ENCODE data around the gene CSK.
A peak's percentile ranks its signal among the peaks of the same experiment; 100 is the strongest.
"Not testable (repeated sequence)": the region's sequence is repeated elsewhere in the genome, so short reads cannot be mapped to it uniquely, and the experiment has no call there.

Gene CSK

DNA sequence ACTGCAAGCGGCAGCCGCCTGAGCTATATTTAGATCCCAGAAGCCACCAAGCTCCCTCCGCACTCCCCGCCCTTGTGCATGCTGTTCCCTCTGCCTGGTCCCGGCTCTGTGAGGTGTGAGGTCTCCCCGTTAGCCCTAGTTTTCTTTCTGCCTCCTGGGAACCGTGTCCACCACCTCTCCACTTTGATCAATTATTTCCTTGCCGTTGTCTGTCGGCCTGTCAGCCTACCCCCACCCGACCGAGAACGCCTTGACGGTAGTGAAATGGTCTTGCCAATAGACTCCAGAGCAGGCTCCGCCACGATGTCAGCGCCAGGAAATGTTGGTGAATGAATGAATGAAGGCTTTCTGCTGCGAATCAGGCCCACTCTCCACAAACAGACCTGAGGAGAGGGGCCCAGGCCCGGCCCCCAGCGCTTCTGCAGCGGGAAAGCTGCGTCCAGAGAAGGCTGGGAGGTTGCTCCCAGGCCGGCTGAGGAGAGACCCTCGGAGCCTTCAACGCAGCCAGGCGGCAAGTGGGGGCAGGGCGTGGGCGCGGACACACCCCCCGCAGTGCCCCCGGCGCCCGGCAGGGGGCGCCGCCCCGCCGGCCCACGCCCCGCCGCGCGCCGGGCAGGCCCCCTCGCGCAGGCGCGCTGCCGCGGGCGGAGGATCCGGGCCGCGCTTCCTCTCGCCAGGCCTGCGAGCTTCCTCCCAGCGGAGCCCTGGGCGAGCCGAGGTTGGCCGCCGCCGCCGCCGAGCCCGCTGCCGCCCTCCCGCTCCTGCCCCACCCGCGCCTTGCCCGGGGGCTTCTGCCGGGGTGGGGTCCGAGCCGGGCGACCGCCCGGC is at the start of gene CSK:
CSK (plus strand) TSS at position 650 of the 828 bp plus-strand sequence. CDS start 16,218 bp downstream, outside the sequence.
- Mint-ChIP-seq H3K4me1 (peaks cover 83% of the 10 kb centered on the region), H3K27ac (peak within 1 kb of the TSS; percentile 99)

DNA sequence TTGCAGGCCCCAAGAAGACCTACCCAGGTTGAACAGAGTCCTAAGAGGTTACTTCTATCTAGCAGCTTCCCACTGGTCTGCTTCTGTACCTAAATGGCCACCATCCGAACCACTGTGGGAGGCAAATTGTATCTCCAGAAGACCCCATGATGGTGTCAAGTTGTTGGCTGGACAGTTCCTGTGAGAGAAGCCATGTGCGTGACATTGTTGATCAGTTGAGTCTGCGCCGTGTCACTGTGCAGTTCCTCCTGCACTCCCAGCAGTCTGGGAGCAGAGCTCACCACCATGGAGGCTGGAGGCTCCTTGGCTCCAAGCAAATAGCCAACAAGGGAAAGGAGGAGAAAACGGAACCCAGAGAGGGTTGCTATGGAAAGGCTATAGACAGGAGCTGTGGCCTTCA is 49.0 kb upstream of the CSK start:
- Mint-ChIP-seq H3K27ac (no peak overlapping the region), H3K4me3 (no peak overlapping the region), H3K9me3 (peaks cover 5% of the 10 kb centered on the region), H3K4me1 (no peaks in the 10 kb centered on the region), H3K36me3 (peaks cover 5% of the 10 kb centered on the region)
- no peak for ATAC-seq
- no peak for DNase-seq (ENCODE audit: low spot score in 2 of 2)

More for the DNA sequence above, at the start of gene CSK:
- peak within 1 kb of the TSS; percentile 96 for H3K4me3 Mint-ChIP-seq
- no peaks in the 10 kb centered on the region for H3K9me3 Mint-ChIP-seq
- peak; percentile 75 for ATAC-seq
- peaks cover 57% of the 10 kb centered on the region for H3K36me3 Mint-ChIP-seq
- peak; percentile 84 to 89 for DNase-seq (ENCODE audit: low spot score in 2 of 2)

GRCh38 chr15:74733269-74733668 is 48.6 kb upstream of the CSK start:
- Mint-ChIP-seq H3K4me1 (no peaks in the 10 kb centered on the region), H3K27ac (no peak overlapping the region), H3K36me3 (peaks cover 5% of the 10 kb centered on the region), H3K9me3 (peaks cover 9% of the 10 kb centered on the region), H3K4me3 (no peak overlapping the region)
- ATAC-seq (no peak), DNase-seq (ENCODE audit: low spot score in 2 of 2) (no peak)

DNA sequence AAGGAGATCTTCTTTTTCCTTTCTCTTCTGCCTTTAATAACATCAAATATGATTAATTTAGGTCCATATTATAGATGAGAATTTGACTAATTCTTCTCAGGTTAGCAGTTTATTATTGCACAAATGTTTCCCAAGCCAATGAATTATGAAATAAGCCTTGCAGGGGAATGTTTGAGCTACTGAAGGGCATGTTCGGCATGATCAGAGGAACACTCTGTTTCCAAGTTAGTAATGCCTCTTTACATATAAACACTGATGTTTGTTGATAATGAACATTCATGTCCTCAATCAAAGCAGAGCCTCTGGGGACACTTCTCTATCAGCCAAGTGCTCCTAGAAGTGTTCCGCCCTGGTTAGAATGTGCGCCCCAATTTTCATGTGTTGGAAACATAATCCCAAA is 46.6 kb upstream of the CSK start:
- ATAC-seq (no peak), DNase-seq (ENCODE audit: low spot score in 2 of 2) (no peak)
- Mint-ChIP-seq H3K4me3 (no peak overlapping the region), H3K36me3 (peaks cover 5% of the 10 kb centered on the region), H3K27ac (no peak overlapping the region), H3K9me3 (peaks cover 9% of the 10 kb centered on the region), H3K4me1 (no peaks in the 10 kb centered on the region)

DNA sequence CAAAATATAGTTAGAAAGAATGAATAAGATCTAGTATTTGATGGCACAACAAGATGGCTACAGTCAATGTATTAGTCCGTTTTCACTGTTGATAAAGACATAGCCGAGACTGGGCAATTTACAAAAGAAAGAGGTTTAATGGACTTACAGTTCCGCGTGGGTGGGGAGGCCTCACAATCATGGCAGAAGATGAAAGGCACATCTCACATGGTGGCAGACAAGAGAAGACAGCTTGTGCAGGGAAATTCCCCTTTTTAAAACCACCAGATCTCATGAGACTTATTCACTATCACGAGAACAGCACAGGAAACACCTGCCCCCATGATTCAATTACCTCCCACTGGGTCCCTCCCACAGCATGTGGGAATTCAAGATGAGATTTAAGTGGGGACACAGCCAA is 43.6 kb upstream of the CSK start:
- ATAC-seq; DNase-seq (ENCODE audit: low spot score in 2 of 2); H3K27ac Mint-ChIP-seq; H3K4me3 Mint-ChIP-seq; H3K4me1 Mint-ChIP-seq; H3K36me3 Mint-ChIP-seq: not testable (repeated sequence)
- H3K9me3 Mint-ChIP-seq: peaks cover 12% of the 10 kb centered on the region

DNA sequence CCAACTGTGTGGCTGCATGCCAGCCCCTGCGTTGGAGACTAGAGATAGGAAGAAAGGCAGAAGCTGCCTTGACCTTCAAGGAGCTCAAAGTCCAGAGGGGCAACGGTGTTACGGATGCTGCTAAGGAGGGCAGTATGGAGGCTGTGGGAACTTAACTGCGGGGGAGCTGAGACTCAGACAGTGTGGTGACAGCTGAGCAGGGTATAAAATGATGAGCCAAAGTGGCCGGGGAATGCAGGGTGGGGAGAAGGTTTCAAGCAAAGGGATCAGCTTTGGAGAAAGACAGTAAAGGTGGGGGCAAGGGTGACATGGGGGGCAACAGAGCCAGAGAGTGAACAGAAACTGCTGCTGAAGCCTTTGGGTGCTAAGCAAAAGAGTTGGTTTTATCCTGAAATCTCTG is 39.5 kb upstream of the CSK start:
- H3K27ac Mint-ChIP-seq: no peak overlapping the region
- no peak overlapping the region for H3K4me3 Mint-ChIP-seq
- DNase-seq (ENCODE audit: low spot score in 2 of 2): no peak
- H3K4me1 Mint-ChIP-seq: no peaks in the 10 kb centered on the region
- peaks cover 9% of the 10 kb centered on the region for H3K9me3 Mint-ChIP-seq
- H3K36me3 Mint-ChIP-seq: no peaks in the 10 kb centered on the region
- no peak for ATAC-seq

DNA sequence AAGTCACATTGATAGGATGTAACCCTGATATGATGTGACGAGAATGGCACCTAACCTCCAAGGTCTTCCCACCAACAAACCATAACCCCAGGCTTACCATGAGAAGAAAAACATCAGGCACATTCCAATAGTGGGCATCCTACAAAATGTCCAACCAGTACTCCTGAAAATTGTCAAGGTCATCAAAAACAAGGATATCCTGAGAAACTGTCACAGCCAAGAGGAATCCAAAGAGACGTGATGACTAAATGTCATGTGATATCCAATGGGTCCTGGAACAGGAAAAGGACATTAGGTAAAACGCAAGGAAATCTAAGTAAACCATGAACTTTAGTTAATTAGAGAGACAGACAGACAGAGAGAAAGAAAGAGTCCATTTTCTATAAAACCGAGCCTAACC is 35.5 kb upstream of the CSK start:
- no peak for DNase-seq (ENCODE audit: low spot score in 2 of 2)
- Mint-ChIP-seq H3K4me3 (no peak overlapping the region), H3K4me1 (no peaks in the 10 kb centered on the region), H3K27ac (no peak overlapping the region), H3K36me3 (no peaks in the 10 kb centered on the region), H3K9me3 (peaks cover 3% of the 10 kb centered on the region)
- ATAC-seq: no peak

- no peaks in the 10 kb centered on the region for H3K9me3 Mint-ChIP-seq
- ATAC-seq (no peak), DNase-seq (ENCODE audit: low spot score in 2 of 2) (no peak)
- no peak within 1 kb of the TSS for H3K4me3 Mint-ChIP-seq
- no peak within 1 kb of the TSS for H3K27ac Mint-ChIP-seq
- no peaks in the 10 kb centered on the region for H3K36me3 Mint-ChIP-seq
- H3K4me1 Mint-ChIP-seq: no peaks in the 10 kb centered on the region
Measured at GRCh38 chr15:74748322-74748946, 33.4 kb upstream of the CSK start, which contains the start of gene CYP1A2. CYP1A2 (plus strand) TSS chr15:74748845; CDS start chr15:74749739, 894 bp downstream.

DNA sequence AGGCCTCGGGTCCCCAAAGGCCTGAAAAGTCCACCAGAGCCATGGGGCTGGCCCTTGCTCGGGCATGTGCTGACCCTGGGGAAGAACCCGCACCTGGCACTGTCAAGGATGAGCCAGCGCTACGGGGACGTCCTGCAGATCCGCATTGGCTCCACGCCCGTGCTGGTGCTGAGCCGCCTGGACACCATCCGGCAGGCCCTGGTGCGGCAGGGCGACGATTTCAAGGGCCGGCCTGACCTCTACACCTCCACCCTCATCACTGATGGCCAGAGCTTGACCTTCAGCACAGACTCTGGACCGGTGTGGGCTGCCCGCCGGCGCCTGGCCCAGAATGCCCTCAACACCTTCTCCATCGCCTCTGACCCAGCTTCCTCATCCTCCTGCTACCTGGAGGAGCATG is 32.0 kb upstream of the CSK start:
- DNase-seq (ENCODE audit: low spot score in 2 of 2) (no peak), ATAC-seq (no peak)
- H3K4me1 Mint-ChIP-seq: no peaks in the 10 kb centered on the region
- H3K36me3 Mint-ChIP-seq: no peaks in the 10 kb centered on the region
- H3K27ac Mint-ChIP-seq: no peak overlapping the region
- no peak overlapping the region for H3K4me3 Mint-ChIP-seq
- no peaks in the 10 kb centered on the region for H3K9me3 Mint-ChIP-seq

- ATAC-seq: no peak
- Mint-ChIP-seq H3K36me3 (no peaks in the 10 kb centered on the region), H3K4me1 (no peaks in the 10 kb centered on the region), H3K9me3 (no peaks in the 10 kb centered on the region), H3K4me3 (no peak overlapping the region), H3K27ac (no peak overlapping the region)
- DNase-seq (ENCODE audit: low spot score in 2 of 2): no peak
Measured at GRCh38 chr15:74750751-74751150, 31.1 kb upstream of the CSK start.

- H3K27ac Mint-ChIP-seq: peak overlapping the region; percentile 43
- no peaks in the 10 kb centered on the region for H3K36me3 Mint-ChIP-seq
- no peaks in the 10 kb centered on the region for H3K9me3 Mint-ChIP-seq
- no peaks in the 10 kb centered on the region for H3K4me1 Mint-ChIP-seq
- ATAC-seq: no peak
- no peak overlapping the region for H3K4me3 Mint-ChIP-seq
- no peak for DNase-seq (ENCODE audit: low spot score in 2 of 2)
Measured at GRCh38 chr15:74752011-74752410, 29.9 kb upstream of the CSK start.

- ATAC-seq: no peak
- Mint-ChIP-seq H3K4me3 (no peak overlapping the region), H3K9me3 (no peaks in the 10 kb centered on the region), H3K27ac (no peak overlapping the region), H3K36me3 (no peaks in the 10 kb centered on the region), H3K4me1 (no peaks in the 10 kb centered on the region)
- DNase-seq (ENCODE audit: low spot score in 2 of 2): no peak
Measured at GRCh38 chr15:74752531-74752930, 29.3 kb upstream of the CSK start.

DNA sequence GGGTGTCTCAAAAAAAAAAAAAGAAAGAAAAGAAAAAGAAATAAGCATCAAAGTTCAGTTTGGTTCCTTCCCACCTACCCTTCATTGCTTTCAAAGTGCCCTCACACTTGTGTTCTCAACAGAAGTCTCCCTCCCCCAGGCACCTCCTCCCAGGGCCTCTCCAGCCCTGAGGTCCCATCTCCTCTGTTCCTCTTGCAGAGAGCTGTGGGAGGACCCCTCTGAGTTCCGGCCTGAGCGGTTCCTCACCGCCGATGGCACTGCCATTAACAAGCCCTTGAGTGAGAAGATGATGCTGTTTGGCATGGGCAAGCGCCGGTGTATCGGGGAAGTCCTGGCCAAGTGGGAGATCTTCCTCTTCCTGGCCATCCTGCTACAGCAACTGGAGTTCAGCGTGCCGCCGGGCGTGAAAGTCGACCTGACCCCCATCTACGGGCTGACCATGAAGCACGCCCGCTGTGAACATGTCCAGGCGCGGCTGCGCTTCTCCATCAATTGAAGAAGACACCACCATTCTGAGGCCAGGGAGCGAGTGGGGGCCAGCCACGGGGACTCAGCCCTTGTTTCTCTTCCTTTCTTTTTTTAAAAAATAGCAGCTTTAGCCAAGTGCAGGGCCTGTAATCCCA is 27.2 kb upstream of the CSK start:
- Mint-ChIP-seq H3K27ac (no peak overlapping the region), H3K4me3 (no peak overlapping the region), H3K36me3 (no peaks in the 10 kb centered on the region), H3K9me3 (no peaks in the 10 kb centered on the region), H3K4me1 (no peaks in the 10 kb centered on the region)
- ATAC-seq (no peak), DNase-seq (ENCODE audit: low spot score in 2 of 2) (no peak)

- Mint-ChIP-seq H3K4me1 (no peaks in the 10 kb centered on the region), H3K4me3 (no peak overlapping the region), H3K27ac (no peak overlapping the region), H3K36me3 (no peaks in the 10 kb centered on the region), H3K9me3 (no peaks in the 10 kb centered on the region)
- DNase-seq (ENCODE audit: low spot score in 2 of 2) (no peak), ATAC-seq (no peak)
Measured at GRCh38 chr15:74758736-74759135, 23.1 kb upstream of the CSK start.

GRCh38 chr15:74762791-74763150 is 19.1 kb upstream of the CSK start:
- H3K36me3 Mint-ChIP-seq: no peaks in the 10 kb centered on the region
- H3K4me3 Mint-ChIP-seq: no peak overlapping the region
- no peak for DNase-seq (ENCODE audit: low spot score in 2 of 2)
- ATAC-seq: no peak
- H3K9me3 Mint-ChIP-seq: no peaks in the 10 kb centered on the region
- H3K4me1 Mint-ChIP-seq: no peaks in the 10 kb centered on the region
- no peak overlapping the region for H3K27ac Mint-ChIP-seq

DNA sequence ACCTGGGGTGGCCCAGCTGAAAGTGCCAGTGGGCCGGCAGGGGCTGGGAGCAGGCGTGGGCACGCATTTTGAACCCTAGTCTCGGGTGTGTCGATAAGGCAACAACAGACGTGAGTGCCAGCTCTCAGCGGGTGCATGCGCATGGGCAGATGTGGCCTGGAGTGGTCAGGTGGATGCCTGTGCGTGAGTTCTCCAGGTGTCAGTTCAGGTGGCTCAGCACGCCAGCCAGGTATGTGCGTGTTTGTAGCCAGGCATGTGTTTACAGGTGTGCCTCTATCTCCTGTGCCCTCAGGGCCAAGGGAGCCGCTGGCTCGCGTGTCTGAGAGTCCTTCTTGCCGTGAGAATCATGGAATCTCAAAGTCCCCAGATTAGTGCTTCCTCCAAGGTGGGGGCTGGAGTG is 18.5 kb upstream of the CSK start:
- Mint-ChIP-seq H3K27ac (no peak overlapping the region), H3K4me3 (no peak overlapping the region), H3K4me1 (no peaks in the 10 kb centered on the region), H3K36me3 (no peaks in the 10 kb centered on the region), H3K9me3 (no peaks in the 10 kb centered on the region)
- no peak for ATAC-seq
- DNase-seq (ENCODE audit: low spot score in 2 of 2): no peak
